Right renal pelvis (tissue), 4 donors: Measurements from ENCODE around the gene DUSP1. TPM values are rescaled to one million over a fixed set of nuclear protein-coding genes. Genes with fewer than 3 reads are reported as not detected.

Source experiments
- DNase-seq, 4 donors: peaks; one replicate each; pipeline ENCODE4 v3.0.0-alpha.2; 2013; ENCODE audit warnings: low read depth in 4 of 4, low spot score in 3 of 4, missing footprints in 1 of 4
- polyA plus RNA-seq, 4 donors: library from polyadenylated mRNA; unstranded; fragments of 120-200 nt; gene quantifications; one replicate each; pipeline ENCODE4 v1.2.1, GENCODE V29; 2013; ENCODE audit not compliant: insufficient read length in 4 of 4

DUSP1 gene
- polyA plus RNA-seq, 4 donors, result 50.2 to 130 (median 73.7) TPM

DNA sequence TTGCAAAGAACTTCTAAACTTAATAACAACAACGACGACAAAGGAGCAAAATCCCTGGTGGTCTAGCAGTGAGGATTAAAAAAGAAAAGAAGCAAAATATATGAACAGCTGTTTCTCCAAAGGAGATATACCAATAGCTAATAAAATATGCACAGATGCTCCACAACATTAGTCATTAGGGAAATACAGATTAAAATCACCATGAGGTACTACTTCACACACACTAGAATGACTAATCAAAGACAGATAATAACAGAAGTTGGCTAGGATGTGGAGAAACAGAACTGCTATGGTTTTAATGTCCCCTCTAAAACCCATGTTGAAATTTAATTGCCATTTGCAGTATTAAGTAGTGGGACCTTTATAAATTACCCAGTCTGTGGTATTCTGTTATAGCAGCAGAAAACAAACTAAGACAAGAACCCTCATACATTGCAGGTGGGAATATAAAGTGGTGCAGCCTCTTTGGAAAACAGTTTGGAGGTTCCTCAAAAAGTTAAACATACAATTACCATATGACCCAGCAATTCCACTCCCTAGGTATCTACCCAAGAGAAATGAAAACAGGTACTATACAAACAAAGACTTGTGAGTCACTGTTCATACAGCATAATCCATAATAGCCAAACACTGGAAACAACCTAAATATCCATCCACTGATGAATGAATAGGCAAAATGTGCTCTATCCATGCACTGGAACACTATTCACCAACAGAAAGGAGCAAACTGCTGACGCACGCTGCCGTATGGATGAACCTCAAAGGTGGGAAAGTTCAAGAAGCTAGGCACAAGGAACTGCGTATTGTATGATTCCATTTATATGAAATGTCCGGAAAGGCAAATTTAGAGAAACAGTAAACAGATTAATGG is 11.4 kb upstream of the DUSP1 start:
- no peak for DNase-seq

- no peak for DNase-seq
Measured at GRCh38 chr5:172779691-172780341, 8.8 kb upstream of the DUSP1 start.

DNA sequence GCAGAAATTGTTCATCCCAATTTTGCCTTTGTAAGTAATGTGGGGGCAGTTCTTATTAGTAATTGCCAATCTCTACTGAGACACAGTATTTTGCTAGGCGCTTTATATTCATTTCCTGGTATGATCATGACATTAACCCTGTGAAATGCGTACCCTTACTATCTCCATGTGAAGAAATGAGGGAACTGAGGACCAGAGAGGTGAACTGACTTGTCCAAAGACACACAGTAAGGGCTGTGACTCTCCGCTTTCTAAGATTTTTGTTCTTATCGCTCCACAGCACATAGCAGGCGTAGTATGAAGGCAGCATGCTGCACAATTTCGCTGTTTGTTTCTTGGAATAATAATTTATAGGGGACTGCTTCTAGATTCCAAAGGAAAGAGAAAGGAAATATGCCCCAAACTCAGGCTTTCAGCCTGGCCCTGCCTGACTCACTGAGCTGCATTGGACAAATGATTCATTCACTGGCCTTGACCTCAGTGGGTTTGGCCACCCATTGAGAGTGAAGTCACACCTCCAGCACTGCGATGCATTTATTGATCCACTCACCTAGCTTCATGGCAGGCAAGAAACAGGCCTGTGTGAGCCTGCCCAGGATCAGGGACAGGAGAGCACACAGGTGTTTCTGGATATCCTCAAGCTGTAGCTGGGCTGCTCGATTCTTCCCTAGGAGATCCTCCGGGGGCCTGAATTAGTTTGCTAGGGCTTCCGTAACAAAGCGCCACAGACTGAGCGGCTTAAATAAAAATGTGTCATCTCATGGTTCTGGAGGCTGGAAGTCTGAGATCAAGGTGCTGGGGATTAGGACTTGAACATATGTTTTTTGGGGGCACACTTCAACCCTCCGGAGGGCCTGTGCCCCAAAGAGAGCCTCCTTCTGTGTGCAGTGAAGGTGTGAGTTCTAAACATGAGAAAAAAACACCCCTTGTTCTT is 7.2 kb upstream of the DUSP1 start:
- no peak for DNase-seq

DNA sequence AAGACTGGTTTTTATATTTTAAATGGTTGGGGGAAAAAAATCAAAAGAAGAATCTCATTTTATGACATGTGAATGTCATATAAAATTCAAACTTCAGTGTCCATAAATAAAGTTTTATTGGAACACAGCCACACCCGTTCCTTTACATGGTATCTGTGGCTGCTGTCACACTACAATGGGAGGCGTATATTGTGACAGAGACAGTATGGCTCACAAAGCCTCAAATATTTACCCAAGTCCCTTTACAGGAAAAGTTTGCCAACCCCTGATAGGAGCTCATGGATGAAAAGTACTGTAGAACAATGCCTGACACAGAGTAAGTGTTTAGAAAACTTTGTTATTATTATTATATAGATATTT is 5.2 kb upstream of the DUSP1 start:
- DNase-seq, result no peak

DNA sequence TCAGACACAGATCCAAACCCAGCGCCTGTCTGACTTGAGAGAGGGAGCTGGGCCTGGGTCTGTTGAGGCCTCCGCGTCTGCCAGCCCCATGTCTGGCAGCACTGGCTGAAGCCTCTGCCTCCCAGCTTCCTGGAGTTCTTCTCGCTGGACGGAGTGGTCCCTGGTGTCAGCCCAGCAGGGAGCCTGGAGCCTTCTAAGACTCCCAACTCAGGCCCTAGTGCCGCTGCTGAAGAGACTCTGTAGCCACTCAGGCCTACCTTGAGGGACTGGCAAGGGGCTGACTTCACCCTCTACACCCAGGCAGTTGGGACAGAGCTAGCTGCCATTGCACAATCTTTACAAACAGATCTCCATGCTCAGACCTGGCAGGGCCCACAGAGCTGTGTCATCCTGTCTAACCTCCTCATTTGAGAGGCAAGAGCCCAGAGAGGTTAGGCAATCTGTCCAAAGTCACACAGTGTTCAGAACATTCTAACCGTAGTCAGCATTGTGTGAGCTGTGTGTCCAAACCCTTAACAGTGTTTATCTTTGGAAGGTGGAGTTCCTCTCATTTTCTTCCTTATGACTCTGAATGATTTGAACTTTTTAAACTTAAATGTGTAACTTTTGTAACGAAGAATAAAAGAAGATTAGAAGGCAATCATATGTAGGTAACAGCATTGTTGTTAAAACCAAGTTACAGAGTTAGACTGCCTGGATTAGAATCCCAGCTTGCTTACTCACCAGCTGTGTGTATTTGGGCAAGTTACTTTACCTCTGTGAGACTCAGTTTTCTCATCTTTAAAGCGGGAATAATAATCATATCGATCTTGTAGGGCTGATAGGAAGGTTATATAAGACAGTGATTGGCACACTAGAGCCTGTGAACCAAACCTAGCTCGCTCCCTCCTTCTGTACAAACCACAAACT is 4.6 kb upstream of the DUSP1 start:
- DNase-seq, result no peak

DNA sequence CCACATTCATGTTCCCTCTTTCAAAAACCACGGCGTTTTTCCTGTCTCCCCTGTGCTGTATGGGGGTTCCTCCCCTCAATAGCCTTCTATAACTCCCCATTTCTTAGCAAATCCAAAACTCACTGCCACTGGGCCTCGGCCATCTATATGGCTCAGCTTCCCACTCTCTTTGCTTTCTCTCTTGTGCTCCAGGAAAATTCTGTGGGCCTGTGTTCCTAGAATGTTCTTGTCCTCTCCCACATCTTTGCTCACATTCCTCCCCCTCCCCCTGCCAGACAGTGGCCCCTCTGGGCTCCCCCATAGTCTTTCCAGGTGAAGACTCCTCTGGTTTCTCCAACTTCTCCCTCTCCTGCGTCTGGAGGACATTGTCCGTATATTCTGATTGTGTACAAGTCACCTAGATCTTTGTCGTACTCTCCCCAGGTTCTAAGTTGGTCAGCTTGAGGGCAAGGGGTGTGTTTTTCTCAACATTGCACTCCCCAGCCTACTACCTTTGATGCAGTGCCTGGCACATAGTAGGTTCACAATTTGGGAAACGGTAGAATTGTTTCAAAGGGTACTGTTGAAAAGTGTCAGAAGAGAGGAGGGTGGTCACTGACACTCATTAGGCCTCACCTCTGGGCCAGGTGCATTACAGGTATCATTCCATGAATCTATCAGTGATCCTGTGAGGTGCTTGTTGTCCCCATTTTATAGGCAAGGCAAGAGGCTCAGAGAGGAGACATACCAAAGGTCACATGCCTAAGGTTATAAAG is 3.7 kb upstream of the DUSP1 start:
- DNase-seq, result no peak

GRCh38 chr5:172773481-172774469 is 2.8 kb upstream of the DUSP1 start:
- DNase-seq, result no peak

- peak; percentile 63 to 80 (median 76) for DNase-seq
Measured at GRCh38 chr5:172772112-172772906, 1.3 kb upstream of the DUSP1 start.

DNA sequence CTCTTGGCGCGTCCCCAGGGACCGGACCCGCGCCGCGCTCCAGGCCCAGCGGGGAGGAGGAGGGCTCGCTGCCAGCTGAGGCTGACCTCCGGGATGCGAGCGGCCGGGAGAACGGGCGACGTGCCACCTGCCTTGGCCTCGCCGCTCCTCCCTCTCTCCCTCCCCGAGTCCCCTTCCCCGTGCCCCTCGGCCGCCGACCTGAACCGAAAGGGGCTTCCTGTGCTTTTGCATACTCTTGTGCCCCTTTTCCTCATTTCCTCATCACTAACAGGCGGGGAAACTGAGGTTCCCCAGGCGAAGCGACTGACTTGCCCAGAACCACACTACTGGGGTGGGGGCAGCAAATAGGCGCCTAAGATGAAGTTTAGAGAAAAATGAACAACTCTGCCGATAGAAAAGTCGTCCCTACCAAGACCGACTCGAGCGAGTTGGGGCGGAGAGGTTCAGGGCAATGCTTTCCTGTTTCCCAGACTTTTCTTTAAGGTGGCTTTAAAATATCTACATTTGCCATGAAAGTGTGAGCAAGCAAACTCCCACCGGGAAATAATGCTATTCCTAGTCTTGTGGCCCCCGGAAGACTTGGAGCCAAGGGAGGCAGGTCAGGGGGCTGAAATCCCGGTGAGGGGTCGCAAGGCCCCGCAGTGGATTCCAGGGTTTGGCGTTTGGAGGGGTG is 580 bp upstream of the DUSP1 start:
- peak in 1 of 4 donors; percentile 78 for DNase-seq

DNA sequence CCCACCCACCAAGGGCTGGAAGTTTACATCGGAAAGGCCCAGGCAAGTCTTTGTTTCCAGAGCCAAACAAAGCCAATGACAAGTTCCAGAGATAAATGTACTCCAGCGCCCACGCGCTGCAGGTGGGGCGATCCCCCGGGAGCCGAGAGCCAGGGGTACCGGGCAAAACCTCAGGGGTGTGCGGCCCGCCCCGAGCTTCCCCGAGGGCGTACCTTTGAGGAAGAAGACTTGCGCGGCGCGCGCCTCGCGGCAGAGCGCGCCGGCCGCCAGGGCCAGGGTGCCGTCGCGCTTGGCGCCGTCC is 671 bp downstream of the DUSP1 start:
- peak in 1 of 4 donors; percentile 52 for DNase-seq

DNA sequence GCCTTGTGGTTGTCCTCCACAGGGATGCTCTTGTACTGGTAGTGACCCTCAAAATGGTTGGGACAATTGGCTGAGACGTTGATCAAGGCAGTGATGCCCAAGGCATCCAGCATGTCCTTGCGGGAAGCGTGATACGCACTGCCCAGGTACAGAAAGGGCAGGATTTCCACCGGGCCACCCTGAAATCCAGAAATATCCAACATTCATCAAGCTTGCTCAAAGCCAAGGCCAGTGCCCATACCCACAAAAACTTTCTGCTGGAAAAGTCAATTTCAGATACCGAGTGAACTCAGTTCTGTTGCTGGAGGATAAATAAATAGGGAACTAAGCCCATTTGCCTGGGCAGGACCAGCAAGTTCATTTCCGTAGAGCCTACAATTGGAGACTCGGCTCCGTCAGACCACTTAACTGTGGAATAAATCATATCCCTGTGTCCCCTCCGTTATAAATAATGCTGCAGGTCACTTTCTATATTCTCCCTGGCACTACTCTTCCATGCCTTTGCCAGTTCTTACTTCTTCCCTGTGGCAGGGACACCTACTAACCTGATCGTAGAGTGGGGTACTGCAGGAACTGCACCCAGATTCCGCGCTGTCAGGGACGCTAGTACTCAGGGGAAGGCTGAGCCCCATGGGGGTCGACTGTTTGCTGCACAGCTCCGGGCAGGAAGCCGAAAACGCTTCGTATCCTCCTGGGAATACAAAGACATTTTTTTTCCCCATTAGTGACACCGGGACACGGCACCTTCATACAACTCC is 1.2 kb downstream of the DUSP1 start:
- DNase-seq, result peak in 1 of 4 donors; percentile 39

- no peak for DNase-seq
Measured at GRCh38 chr5:172769342-172769615, 1.7 kb downstream of the DUSP1 start.

GRCh38 chr5:172768573-172769341 is 2.2 kb downstream of the DUSP1 start:
- no peak for DNase-seq

- no peak for DNase-seq
Measured at GRCh38 chr5:172768098-172768572, 2.9 kb downstream of the DUSP1 start.

GRCh38 chr5:172766287-172767108 is 4.5 kb downstream of the DUSP1 start:
- peak in 2 of 4 donors; percentile 40 to 45 for DNase-seq
